ENCODE measurements around the gene PLA2G4D. TPM values are rescaled to one million over a fixed set of nuclear protein-coding genes. Genes with fewer than 3 reads are reported as not detected.

Gene PLA2G4D
- polyA plus RNA-seq, 1 donor from 2014 or later: not detected

GRCh38 chr15:42108806-42109205, 14.4 kb upstream of the PLA2G4D start:
- no peak overlapping the region for H3K4me2 ChIP-seq (ENCODE audit: low read length)
- H3K36me3 ChIP-seq (ENCODE audit: insufficient read depth, low read length): no peaks in the 10 kb centered on the region
- no peaks in the 10 kb centered on the region for H3K27me3 ChIP-seq (ENCODE audit: insufficient read depth, low read depth, low read length)

GRCh38 chr15:42108189-42108588, 13.8 kb upstream of the PLA2G4D start:
- Histone ChIP-seq H3K27me3 (ENCODE audit: insufficient read depth, low read depth, low read length) (no peaks in the 10 kb centered on the region), H3K9ac (ENCODE audit: low read length) (no peak overlapping the region)

More at GRCh38 chr15:42108806-42109205, 14.4 kb upstream of the PLA2G4D start:
- no peak overlapping the region for H3K9ac ChIP-seq (ENCODE audit: low read length)
- no peaks in the 10 kb centered on the region for H3F3A ChIP-seq (ENCODE audit: insufficient read depth, low read length, poor library complexity, severe bottlenecking)
- TF ChIP-seq EZH2 (IDR thresholded peaks at IDR 0.05; ENCODE audit: borderline replicate concordance, insufficient read depth, low read length, poor library complexity, severe bottlenecking) (no peak), TAF1 (IDR thresholded peaks at IDR 0.05; ENCODE audit: low read depth) (no peak), CTCF (IDR thresholded peaks at IDR 0.05; ENCODE audit: poor library complexity, severe bottlenecking) (no peak), REST (IDR thresholded peaks at IDR 0.05; ENCODE audit: borderline replicate concordance) (no peak), POLR2AphosphoS5 (IDR thresholded peaks at IDR 0.05) (no peak), RAD21 (conservative IDR thresholded peaks at IDR 0.05) (no peak)
- no peak overlapping the region for H3K4me3 ChIP-seq (ENCODE audit: low read length)
- H4K20me1 ChIP-seq (ENCODE audit: insufficient read depth): no peaks in the 10 kb centered on the region
- no peak overlapping the region for H2AFZ ChIP-seq (ENCODE audit: low read depth, low read length)
- H3K9me3 ChIP-seq (ENCODE audit: low read length): no peaks in the 10 kb centered on the region
- H3K27ac ChIP-seq (ENCODE audit: low read length): no peak overlapping the region
- no peaks in the 10 kb centered on the region for H3K9me2 ChIP-seq (ENCODE audit: insufficient read depth, low read length)
- no peaks in the 10 kb centered on the region for H3K79me2 ChIP-seq (replicated peaks; ENCODE audit: insufficient read depth, low read length)

More at GRCh38 chr15:42108189-42108588, 13.8 kb upstream of the PLA2G4D start:
- Histone ChIP-seq H3K27ac (ENCODE audit: low read length) (no peak overlapping the region), H2AFZ (ENCODE audit: low read depth, low read length) (no peak overlapping the region), H3K79me2 (replicated peaks; ENCODE audit: insufficient read depth, low read length) (no peaks in the 10 kb centered on the region), H3K36me3 (ENCODE audit: insufficient read depth, low read length) (no peaks in the 10 kb centered on the region), H3K4me3 (ENCODE audit: low read length) (no peak overlapping the region), H3K9me3 (ENCODE audit: low read length) (no peaks in the 10 kb centered on the region), H3F3A (ENCODE audit: insufficient read depth, low read length, poor library complexity, severe bottlenecking) (no peaks in the 10 kb centered on the region), H3K9me2 (ENCODE audit: insufficient read depth, low read length) (no peaks in the 10 kb centered on the region), H3K4me2 (ENCODE audit: low read length) (no peak overlapping the region), H4K20me1 (ENCODE audit: insufficient read depth) (no peaks in the 10 kb centered on the region)
- no peak for TF ChIP-seq CTCF (IDR thresholded peaks at IDR 0.05; ENCODE audit: poor library complexity, severe bottlenecking)
- TF ChIP-seq EP300 (conservative IDR thresholded peaks at IDR 0.05; ENCODE audit: poor library complexity, severe bottlenecking): no peak
- no peak for TF ChIP-seq EZH2 (IDR thresholded peaks at IDR 0.05; ENCODE audit: borderline replicate concordance, insufficient read depth, low read length, poor library complexity, severe bottlenecking)
- TF ChIP-seq POLR2AphosphoS5 (IDR thresholded peaks at IDR 0.05): no peak
